ENCODE data around the gene ERMARD. TPM values are rescaled to one million over a fixed set of nuclear protein-coding genes. Genes with fewer than 3 reads are reported as not detected.

The ERMARD gene
- total RNA-seq, 1 donor from 2014 or later: 30.3 TPM

GRCh38 chr6:169783401-169783800 lies 32.0 kb downstream of the ERMARD start:
- Mint-ChIP-seq H3K4me1 (ENCODE audit: low read depth) (no peaks in the 10 kb centered on the region), H3K27ac (no peak overlapping the region), H3K9me3 (ENCODE audit: low read depth) (peaks cover 3% of the 10 kb centered on the region), H3K4me3 (ENCODE audit: low read depth) (no peak overlapping the region), H3K27me3 (no peaks in the 10 kb centered on the region), H3K36me3 (ENCODE audit: insufficient read depth) (peaks cover 38% of the 10 kb centered on the region)
- TF ChIP-seq CTCF (IDR thresholded peaks at IDR 0.05; ENCODE audit: unreplicated experiment): no peak
- DNase-seq (ENCODE audit: low spot score, unreplicated experiment): no peak

- Mint-ChIP-seq H3K27ac (no peak overlapping the region), H3K27me3 (no peaks in the 10 kb centered on the region), H3K4me3 (ENCODE audit: low read depth) (no peak overlapping the region), H3K36me3 (ENCODE audit: insufficient read depth) (peaks cover 38% of the 10 kb centered on the region), H3K4me1 (ENCODE audit: low read depth) (peaks cover 5% of the 10 kb centered on the region), H3K9me3 (ENCODE audit: low read depth) (peaks cover 3% of the 10 kb centered on the region)
- no peak for DNase-seq (ENCODE audit: low spot score, unreplicated experiment)
- TF ChIP-seq CTCF (IDR thresholded peaks at IDR 0.05; ENCODE audit: unreplicated experiment): no peak
These were observed 32.8 kb downstream of the ERMARD start for GRCh38 chr6:169783971-169784820.

- Mint-ChIP-seq H3K27me3 (no peaks in the 10 kb centered on the region), H3K27ac (peak overlapping the region; percentile 59), H3K36me3 (ENCODE audit: insufficient read depth) (peaks cover 38% of the 10 kb centered on the region), H3K4me1 (ENCODE audit: low read depth) (peaks cover 11% of the 10 kb centered on the region), H3K9me3 (ENCODE audit: low read depth) (peaks cover 3% of the 10 kb centered on the region), H3K4me3 (ENCODE audit: low read depth) (no peak overlapping the region)
- DNase-seq (ENCODE audit: low spot score, unreplicated experiment): no peak
- no peak for TF ChIP-seq CTCF (IDR thresholded peaks at IDR 0.05; ENCODE audit: unreplicated experiment)
These were observed 33.5 kb downstream of the ERMARD start for GRCh38 chr6:169784821-169785340.

GRCh38 chr6:169785566-169785965 lies 34.1 kb downstream of the ERMARD start:
- Mint-ChIP-seq H3K4me1 (ENCODE audit: low read depth) (peaks cover 15% of the 10 kb centered on the region), H3K36me3 (ENCODE audit: insufficient read depth) (peaks cover 33% of the 10 kb centered on the region), H3K4me3 (ENCODE audit: low read depth) (no peak overlapping the region), H3K27me3 (no peaks in the 10 kb centered on the region), H3K27ac (no peak overlapping the region), H3K9me3 (ENCODE audit: low read depth) (peaks cover 3% of the 10 kb centered on the region)
- TF ChIP-seq CTCF (IDR thresholded peaks at IDR 0.05; ENCODE audit: unreplicated experiment): no peak
- DNase-seq (ENCODE audit: low spot score, unreplicated experiment): no peak

- peaks cover 22% of the 10 kb centered on the region for H3K4me1 Mint-ChIP-seq (ENCODE audit: low read depth)
- no peak for TF ChIP-seq CTCF (IDR thresholded peaks at IDR 0.05; ENCODE audit: unreplicated experiment)
- H3K9me3 Mint-ChIP-seq (ENCODE audit: low read depth): peaks cover under 1% of the 10 kb centered on the region
- H3K4me3 Mint-ChIP-seq (ENCODE audit: low read depth): no peak overlapping the region
- DNase-seq (ENCODE audit: low spot score, unreplicated experiment): no peak
- peaks cover 28% of the 10 kb centered on the region for H3K36me3 Mint-ChIP-seq (ENCODE audit: insufficient read depth)
- peak overlapping the region; percentile 78 for H3K27ac Mint-ChIP-seq
- no peaks in the 10 kb centered on the region for H3K27me3 Mint-ChIP-seq
These were observed 34.9 kb downstream of the ERMARD start for GRCh38 chr6:169786349-169786748.
